ENCODE results near the gene NAV2.

NAV2 gene

GRCh38 chr11:19814421-19814820 lies 101.8 kb downstream of the NAV2 start:
- Histone ChIP-seq H3K36me3 (ENCODE audit: control insufficient read depth, insufficient read depth, low read length) (no peaks in the 10 kb centered on the region), H3K4me3 (ENCODE audit: low read length) (no peak overlapping the region), H3K27me3 (ENCODE audit: control insufficient read depth, insufficient read depth, low read length) (no peaks in the 10 kb centered on the region), H3K9me3 (ENCODE audit: control insufficient read depth, insufficient read depth, low read length) (no peaks in the 10 kb centered on the region), H3K4me1 (ENCODE audit: control insufficient read depth, insufficient read depth, low read length) (peaks cover 21% of the 10 kb centered on the region), H3K27ac (ENCODE audit: low read length) (no peak overlapping the region)
- WGBS (ENCODE audit: insufficient coverage, insufficient read length): no CpG with 5 or more reads among the region's 2 CpGs
- DNase-seq (ENCODE audit: low read depth, low spot score): no peak

- peaks cover 24% of the 10 kb centered on the region for H3K4me1 ChIP-seq (ENCODE audit: control insufficient read depth, insufficient read depth, low read length)
- peak overlapping the region; percentile 99 for H3K27ac ChIP-seq (ENCODE audit: low read length)
- no peak overlapping the region for H3K4me3 ChIP-seq (ENCODE audit: low read length)
- no CpG with 5 or more reads among the region's 10 CpGs for WGBS (ENCODE audit: insufficient coverage, insufficient read length)
- H3K9me3 ChIP-seq (ENCODE audit: control insufficient read depth, insufficient read depth, low read length): no peaks in the 10 kb centered on the region
- H3K36me3 ChIP-seq (ENCODE audit: control insufficient read depth, insufficient read depth, low read length): 0 out of 2 replicates have a peak, but pooled peaks cover 3% of the 10 kb centered on the region
- DNase-seq (ENCODE audit: low read depth, low spot score): no peak
- H3K27me3 ChIP-seq (ENCODE audit: control insufficient read depth, insufficient read depth, low read length): no peaks in the 10 kb centered on the region
Observed at GRCh38 chr11:19816040-19816439, 103.4 kb downstream of the NAV2 start.

GRCh38 chr11:19816817-19817216 lies 104.2 kb downstream of the NAV2 start:
- Histone ChIP-seq H3K4me3 (ENCODE audit: low read length) (no peak overlapping the region), H3K4me1 (ENCODE audit: control insufficient read depth, insufficient read depth, low read length) (peaks cover 22% of the 10 kb centered on the region), H3K9me3 (ENCODE audit: control insufficient read depth, insufficient read depth, low read length) (no peaks in the 10 kb centered on the region), H3K36me3 (ENCODE audit: control insufficient read depth, insufficient read depth, low read length) (0 out of 2 replicates have a peak, but pooled peaks cover 3% of the 10 kb centered on the region), H3K27me3 (ENCODE audit: control insufficient read depth, insufficient read depth, low read length) (no peaks in the 10 kb centered on the region), H3K27ac (ENCODE audit: low read length) (peak overlapping the region; percentile 99)
- WGBS (ENCODE audit: insufficient coverage, insufficient read length): no CpG with 5 or more reads among the region's 4 CpGs
- DNase-seq (ENCODE audit: low read depth, low spot score): peak; percentile 48

GRCh38 chr11:19817265-19817851 lies 104.7 kb downstream of the NAV2 start:
- H3K27ac ChIP-seq (ENCODE audit: low read length): peak overlapping the region; percentile 99
- no peak overlapping the region for H3K4me3 ChIP-seq (ENCODE audit: low read length)
- peaks cover 21% of the 10 kb centered on the region for H3K4me1 ChIP-seq (ENCODE audit: control insufficient read depth, insufficient read depth, low read length)
- H3K36me3 ChIP-seq (ENCODE audit: control insufficient read depth, insufficient read depth, low read length): 0 out of 2 replicates have a peak, but pooled peaks cover 3% of the 10 kb centered on the region
- no CpG with 5 or more reads among the region's 6 CpGs for WGBS (ENCODE audit: insufficient coverage, insufficient read length)
- peak; percentile 73 for DNase-seq (ENCODE audit: low read depth, low spot score)
- no peaks in the 10 kb centered on the region for H3K9me3 ChIP-seq (ENCODE audit: control insufficient read depth, insufficient read depth, low read length)
- H3K27me3 ChIP-seq (ENCODE audit: control insufficient read depth, insufficient read depth, low read length): no peaks in the 10 kb centered on the region

- no peaks in the 10 kb centered on the region for H3K27me3 ChIP-seq (ENCODE audit: control insufficient read depth, insufficient read depth, low read length)
- peak; percentile 52 for DNase-seq (ENCODE audit: low read depth, low spot score)
- no CpG with 5 or more reads among the region's 3 CpGs for WGBS (ENCODE audit: insufficient coverage, insufficient read length)
- H3K36me3 ChIP-seq (ENCODE audit: control insufficient read depth, insufficient read depth, low read length): 0 out of 2 replicates have a peak, but pooled peaks cover 3% of the 10 kb centered on the region
- H3K9me3 ChIP-seq (ENCODE audit: control insufficient read depth, insufficient read depth, low read length): no peaks in the 10 kb centered on the region
- H3K4me3 ChIP-seq (ENCODE audit: low read length): no peak overlapping the region
- peaks cover 21% of the 10 kb centered on the region for H3K4me1 ChIP-seq (ENCODE audit: control insufficient read depth, insufficient read depth, low read length)
- peak overlapping the region; percentile 88 for H3K27ac ChIP-seq (ENCODE audit: low read length)
Observed at GRCh38 chr11:19817870-19818269, 105.2 kb downstream of the NAV2 start.

GRCh38 chr11:19818619-19819018 lies 106.0 kb downstream of the NAV2 start:
- DNase-seq (ENCODE audit: low read depth, low spot score): no peak
- peak overlapping the region; percentile 94 for H3K27ac ChIP-seq (ENCODE audit: low read length)
- peaks cover 21% of the 10 kb centered on the region for H3K4me1 ChIP-seq (ENCODE audit: control insufficient read depth, insufficient read depth, low read length)
- no peaks in the 10 kb centered on the region for H3K27me3 ChIP-seq (ENCODE audit: control insufficient read depth, insufficient read depth, low read length)
- 100% methylated on average over 1 of the region's 3 CpGs for WGBS (ENCODE audit: insufficient coverage, insufficient read length)
- 0 out of 2 replicates have a peak, but pooled peaks cover 3% of the 10 kb centered on the region for H3K36me3 ChIP-seq (ENCODE audit: control insufficient read depth, insufficient read depth, low read length)
- no peak overlapping the region for H3K4me3 ChIP-seq (ENCODE audit: low read length)
- H3K9me3 ChIP-seq (ENCODE audit: control insufficient read depth, insufficient read depth, low read length): no peaks in the 10 kb centered on the region

- H3K27ac ChIP-seq (ENCODE audit: low read length): peak overlapping the region; percentile 94
- no peak for DNase-seq (ENCODE audit: low read depth, low spot score)
- no peaks in the 10 kb centered on the region for H3K27me3 ChIP-seq (ENCODE audit: control insufficient read depth, insufficient read depth, low read length)
- H3K4me1 ChIP-seq (ENCODE audit: control insufficient read depth, insufficient read depth, low read length): peaks cover 21% of the 10 kb centered on the region
- no peak overlapping the region for H3K4me3 ChIP-seq (ENCODE audit: low read length)
- H3K9me3 ChIP-seq (ENCODE audit: control insufficient read depth, insufficient read depth, low read length): no peaks in the 10 kb centered on the region
- 0 out of 2 replicates have a peak, but pooled peaks cover 3% of the 10 kb centered on the region for H3K36me3 ChIP-seq (ENCODE audit: control insufficient read depth, insufficient read depth, low read length)
- no CpG with 5 or more reads among the region's 2 CpGs for WGBS (ENCODE audit: insufficient coverage, insufficient read length)
Observed at GRCh38 chr11:19819148-19819547, 106.5 kb downstream of the NAV2 start.

GRCh38 chr11:19820100-19820499 lies 107.5 kb downstream of the NAV2 start:
- no peak overlapping the region for H3K27ac ChIP-seq (ENCODE audit: low read length)
- no peaks in the 10 kb centered on the region for H3K27me3 ChIP-seq (ENCODE audit: control insufficient read depth, insufficient read depth, low read length)
- peaks cover 18% of the 10 kb centered on the region for H3K4me1 ChIP-seq (ENCODE audit: control insufficient read depth, insufficient read depth, low read length)
- DNase-seq (ENCODE audit: low read depth, low spot score): no peak
- no peak overlapping the region for H3K4me3 ChIP-seq (ENCODE audit: low read length)
- H3K36me3 ChIP-seq (ENCODE audit: control insufficient read depth, insufficient read depth, low read length): 0 out of 2 replicates have a peak, but pooled peaks cover 3% of the 10 kb centered on the region
- no peaks in the 10 kb centered on the region for H3K9me3 ChIP-seq (ENCODE audit: control insufficient read depth, insufficient read depth, low read length)
- WGBS (ENCODE audit: insufficient coverage, insufficient read length): no CpG with 5 or more reads among the region's 1 CpG

GRCh38 chr11:19821412-19821875 lies 108.8 kb downstream of the NAV2 start:
- H3K4me1 ChIP-seq (ENCODE audit: control insufficient read depth, insufficient read depth, low read length): peaks cover 10% of the 10 kb centered on the region
- H3K4me3 ChIP-seq (ENCODE audit: low read length): no peak overlapping the region
- no peaks in the 10 kb centered on the region for H3K27me3 ChIP-seq (ENCODE audit: control insufficient read depth, insufficient read depth, low read length)
- no CpG with 5 or more reads among the region's 1 CpG for WGBS (ENCODE audit: insufficient coverage, insufficient read length)
- no peak for DNase-seq (ENCODE audit: low read depth, low spot score)
- H3K27ac ChIP-seq (ENCODE audit: low read length): no peak overlapping the region
- H3K36me3 ChIP-seq (ENCODE audit: control insufficient read depth, insufficient read depth, low read length): 0 out of 2 replicates have a peak, but pooled peaks cover 3% of the 10 kb centered on the region
- no peaks in the 10 kb centered on the region for H3K9me3 ChIP-seq (ENCODE audit: control insufficient read depth, insufficient read depth, low read length)

GRCh38 chr11:19821993-19822392 lies 109.4 kb downstream of the NAV2 start:
- WGBS (ENCODE audit: insufficient coverage, insufficient read length): no CpG with 5 or more reads among the region's 3 CpGs
- no peak overlapping the region for H3K4me3 ChIP-seq (ENCODE audit: low read length)
- 0 out of 2 replicates have a peak, but pooled peaks cover 3% of the 10 kb centered on the region for H3K36me3 ChIP-seq (ENCODE audit: control insufficient read depth, insufficient read depth, low read length)
- DNase-seq (ENCODE audit: low read depth, low spot score): no peak
- no peaks in the 10 kb centered on the region for H3K9me3 ChIP-seq (ENCODE audit: control insufficient read depth, insufficient read depth, low read length)
- H3K27ac ChIP-seq (ENCODE audit: low read length): no peak overlapping the region
- H3K4me1 ChIP-seq (ENCODE audit: control insufficient read depth, insufficient read depth, low read length): peaks cover 10% of the 10 kb centered on the region
- H3K27me3 ChIP-seq (ENCODE audit: control insufficient read depth, insufficient read depth, low read length): no peaks in the 10 kb centered on the region

GRCh38 chr11:19822531-19822930 lies 109.9 kb downstream of the NAV2 start:
- DNase-seq (ENCODE audit: low read depth, low spot score): no peak
- peaks cover 11% of the 10 kb centered on the region for H3K4me1 ChIP-seq (ENCODE audit: control insufficient read depth, insufficient read depth, low read length)

More at GRCh38 chr11:19822531-19822930, 109.9 kb downstream of the NAV2 start:
- Histone ChIP-seq H3K4me3 (ENCODE audit: low read length) (no peak overlapping the region), H3K27me3 (ENCODE audit: control insufficient read depth, insufficient read depth, low read length) (no peaks in the 10 kb centered on the region), H3K27ac (ENCODE audit: low read length) (no peak overlapping the region), H3K36me3 (ENCODE audit: control insufficient read depth, insufficient read depth, low read length) (0 out of 2 replicates have a peak, but pooled peaks cover 3% of the 10 kb centered on the region), H3K9me3 (ENCODE audit: control insufficient read depth, insufficient read depth, low read length) (no peaks in the 10 kb centered on the region)
